ENCODE results near the gene XKR7.

XKR7 gene

DNA sequence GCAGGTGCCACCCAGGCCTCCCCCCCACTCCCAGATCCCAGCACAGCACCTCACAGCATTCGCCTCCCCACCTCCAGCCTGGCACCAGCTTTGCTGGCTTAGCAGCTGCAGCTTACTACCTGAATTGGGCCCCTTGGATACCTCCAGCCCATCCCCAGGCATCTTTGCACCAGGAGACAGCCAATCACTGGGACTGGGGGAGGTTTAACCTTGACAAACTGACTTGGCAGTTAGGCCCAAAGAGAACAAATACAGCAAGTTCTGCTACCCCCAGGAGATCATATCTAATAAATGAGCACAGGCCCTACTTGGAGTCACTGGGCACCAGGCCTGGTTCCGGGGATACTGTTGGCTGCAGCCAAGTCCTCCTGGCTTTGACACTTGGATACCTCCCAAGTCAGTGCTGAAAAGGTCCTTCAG is 24.9 kb upstream of the XKR7 start:
- no peak for DNase-seq (ENCODE audit: low read depth in 3 of 3, low spot score in 1 of 3)

DNA sequence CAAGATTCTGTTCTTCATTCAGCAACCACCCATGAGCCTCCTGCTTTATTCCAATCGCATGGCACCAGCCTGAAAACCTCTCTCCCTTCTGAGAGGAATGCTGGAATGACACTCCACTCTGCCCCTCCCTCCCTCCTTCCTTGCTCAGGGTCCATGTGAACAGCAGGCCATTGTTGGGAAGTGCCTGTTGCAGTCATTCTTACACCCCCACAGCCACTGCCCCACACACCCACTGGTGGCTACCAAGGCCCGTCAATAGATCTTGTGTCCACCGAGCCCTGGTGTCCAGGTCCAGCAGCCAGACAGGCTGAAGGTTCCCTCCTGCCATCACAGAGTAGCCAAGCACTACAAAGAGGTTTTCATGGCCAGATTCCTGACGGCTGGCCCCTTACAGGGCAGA is 22.6 kb upstream of the XKR7 start:
- no peak for DNase-seq (ENCODE audit: low read depth in 3 of 3, low spot score in 1 of 3)

DNA sequence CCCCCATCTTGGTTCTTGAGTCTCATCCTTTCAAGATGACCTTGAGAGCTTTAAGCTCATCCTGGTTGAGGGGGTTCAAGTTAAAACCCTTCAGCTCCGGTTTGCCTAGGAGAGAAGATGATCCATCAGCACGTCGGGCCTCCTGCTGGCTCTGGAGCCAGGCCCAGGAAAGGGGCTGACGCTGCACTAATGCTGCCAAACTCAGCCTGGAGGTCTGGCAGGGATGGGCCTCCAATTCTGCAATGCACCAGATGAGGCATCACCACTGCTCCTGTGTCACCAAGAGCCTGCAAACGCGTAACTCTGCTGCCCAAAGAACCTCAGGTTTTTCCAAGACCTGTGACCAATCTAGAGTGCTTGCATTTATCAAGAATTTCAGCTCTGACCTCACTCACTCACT is 22.2 kb upstream of the XKR7 start:
- no peak for DNase-seq (ENCODE audit: low read depth in 3 of 3, low spot score in 1 of 3)

DNA sequence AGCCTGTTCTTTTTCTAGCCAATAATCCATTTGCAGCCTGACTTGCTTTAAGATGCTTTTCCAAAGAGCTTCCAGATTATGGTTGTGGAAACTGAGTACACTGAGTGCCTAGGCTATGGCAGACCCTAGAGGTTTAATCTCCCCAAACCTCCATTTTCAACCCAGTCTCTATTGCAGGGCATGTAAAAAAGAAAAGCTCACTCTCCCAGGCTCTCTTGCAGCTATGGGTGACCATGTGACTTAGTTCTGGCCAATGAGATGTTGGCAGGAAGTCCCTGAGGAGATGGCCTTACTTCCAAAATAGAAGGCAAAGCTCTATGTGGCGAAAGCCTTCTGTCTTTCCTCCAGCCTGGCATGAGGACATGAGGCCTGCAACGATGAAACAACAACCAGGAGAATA is 19.9 kb upstream of the XKR7 start:
- no peak for DNase-seq (ENCODE audit: low read depth in 3 of 3, low spot score in 1 of 3)

DNA sequence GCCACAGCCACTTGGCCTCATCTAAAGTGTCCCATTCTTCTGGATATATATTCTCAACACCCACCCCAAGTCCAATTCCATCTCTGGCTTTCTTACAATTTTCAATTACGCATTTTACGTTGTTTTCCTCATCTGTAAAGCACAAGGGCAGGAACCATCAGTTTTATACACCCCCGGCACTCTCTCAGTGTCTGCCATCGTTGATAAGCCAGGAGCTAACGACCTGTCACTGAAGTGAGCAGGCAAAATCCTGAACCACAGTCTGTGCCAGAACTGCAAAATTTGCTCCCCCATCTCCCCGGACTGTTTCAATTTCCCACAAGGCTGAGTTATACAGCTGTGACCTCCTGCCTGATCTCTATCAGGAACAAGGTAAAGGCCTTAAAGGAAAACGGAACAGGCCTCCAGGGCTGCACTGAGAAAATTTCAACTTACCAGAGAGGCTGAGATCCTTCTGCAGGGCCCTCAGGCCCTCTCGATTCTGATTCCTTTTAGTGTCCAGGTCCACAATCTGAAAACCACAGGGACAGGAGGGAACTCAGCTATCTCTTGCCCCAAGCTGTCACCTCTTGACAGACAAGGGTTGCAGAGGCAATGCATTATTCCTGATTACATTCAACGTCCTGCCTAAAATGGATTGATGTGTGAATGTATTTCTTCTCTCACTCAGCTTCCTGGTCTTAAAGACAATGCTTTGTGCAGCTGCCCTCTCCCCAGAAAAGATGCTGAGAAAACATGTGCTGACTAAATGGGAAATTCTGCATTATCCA is 17.9 kb upstream of the XKR7 start:
- no peak for DNase-seq (ENCODE audit: low read depth in 3 of 3, low spot score in 1 of 3)

DNA sequence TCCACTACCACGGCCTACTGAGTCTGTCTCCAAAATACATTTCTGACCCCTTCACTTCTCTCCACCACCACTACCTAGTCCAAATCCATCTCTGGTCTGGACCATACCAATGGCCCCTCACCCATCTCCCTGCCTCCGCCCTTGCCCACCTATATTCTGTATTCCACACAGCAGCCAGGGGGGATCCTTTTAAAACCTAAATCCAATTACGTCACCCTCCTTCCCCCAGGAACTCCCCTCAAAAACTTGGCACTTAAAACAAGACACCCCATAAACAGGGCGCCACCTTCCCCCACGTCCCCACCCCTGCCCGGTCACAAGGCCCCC is 16.8 kb upstream of the XKR7 start:
- no peak for DNase-seq (ENCODE audit: low read depth in 3 of 3, low spot score in 1 of 3)

DNA sequence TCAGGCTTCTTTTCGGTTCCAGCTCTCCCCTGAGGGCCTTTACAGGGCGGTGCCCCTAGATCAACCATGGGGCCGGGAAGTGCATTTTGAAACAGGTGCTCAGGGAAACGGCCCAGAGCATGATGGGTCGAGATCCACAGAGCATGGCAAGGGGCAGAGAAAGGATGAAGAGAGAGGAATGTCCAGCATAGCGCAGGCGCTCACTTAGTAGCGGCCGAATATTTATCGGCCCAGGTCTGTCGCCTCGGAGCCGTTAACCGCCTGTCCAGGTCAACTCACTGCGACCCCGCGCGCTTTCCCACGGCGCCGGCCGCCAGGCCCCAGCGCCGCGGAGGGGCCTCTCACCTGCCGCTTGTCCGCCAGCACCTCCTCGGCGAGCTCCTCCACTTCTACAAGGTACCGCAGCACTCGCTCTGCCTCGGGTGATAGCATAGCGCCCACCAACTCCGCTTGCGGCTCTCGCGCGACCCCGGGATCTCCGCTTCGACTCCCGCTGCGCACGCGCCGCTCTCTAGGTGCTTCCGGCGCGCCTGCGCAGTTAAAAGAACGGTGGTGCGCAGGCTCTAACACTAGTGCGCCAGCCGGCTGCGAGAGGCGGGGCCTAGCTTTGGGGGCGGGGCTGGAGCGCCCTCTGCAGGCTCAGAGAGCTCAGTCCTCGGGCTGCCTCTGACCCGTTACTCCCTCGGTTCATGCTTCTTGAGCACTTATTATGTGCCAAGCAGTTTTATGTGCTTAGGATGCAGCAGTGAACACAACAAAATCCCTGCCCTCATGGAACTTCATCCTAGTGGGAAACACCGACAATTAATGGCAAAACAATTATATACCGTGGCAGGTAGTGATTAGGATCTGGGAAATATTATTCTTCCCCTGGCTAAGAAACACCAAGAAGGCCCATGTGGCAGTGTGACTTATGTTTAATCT is 16.2 kb upstream of the XKR7 start, which contains the start of gene PDRG1:
PDRG1 (minus strand) TSS at position 517 of the 924 bp plus-strand sequence; CDS start at position 432, 85 bp downstream.
- DNase-seq (ENCODE audit: low read depth in 3 of 3, low spot score in 1 of 3) = peak; percentile 92 to 98 (median 94)

DNA sequence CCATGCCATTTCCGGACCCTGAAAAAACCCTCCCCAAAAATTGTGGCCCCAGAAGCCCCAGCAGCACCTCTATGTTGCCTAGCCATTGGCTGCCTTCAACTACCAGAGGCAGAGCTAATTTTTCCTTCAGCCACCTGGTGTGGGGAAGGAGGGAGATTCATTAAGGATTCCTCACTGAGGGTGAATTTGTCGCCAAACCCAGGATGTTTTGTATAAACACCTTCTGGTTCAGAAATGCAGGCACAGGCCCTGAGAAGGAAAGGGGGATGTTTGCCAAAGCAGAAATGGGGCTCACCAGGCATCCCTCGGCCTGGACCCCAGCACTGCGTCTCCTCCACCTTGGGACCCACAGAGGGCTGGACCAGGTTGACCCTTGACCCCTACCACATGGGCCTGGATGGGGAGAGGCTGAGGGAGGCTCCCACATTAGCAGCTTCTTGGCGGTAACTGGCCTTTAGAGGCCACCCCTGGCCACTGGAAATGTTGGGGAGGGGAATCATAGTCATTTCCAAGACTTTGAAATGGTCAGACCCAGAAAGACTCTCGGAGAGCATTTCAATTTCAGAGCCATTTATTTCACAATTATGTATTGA is 14.3 kb upstream of the XKR7 start:
- no peak for DNase-seq (ENCODE audit: low read depth in 3 of 3, low spot score in 1 of 3)

DNA sequence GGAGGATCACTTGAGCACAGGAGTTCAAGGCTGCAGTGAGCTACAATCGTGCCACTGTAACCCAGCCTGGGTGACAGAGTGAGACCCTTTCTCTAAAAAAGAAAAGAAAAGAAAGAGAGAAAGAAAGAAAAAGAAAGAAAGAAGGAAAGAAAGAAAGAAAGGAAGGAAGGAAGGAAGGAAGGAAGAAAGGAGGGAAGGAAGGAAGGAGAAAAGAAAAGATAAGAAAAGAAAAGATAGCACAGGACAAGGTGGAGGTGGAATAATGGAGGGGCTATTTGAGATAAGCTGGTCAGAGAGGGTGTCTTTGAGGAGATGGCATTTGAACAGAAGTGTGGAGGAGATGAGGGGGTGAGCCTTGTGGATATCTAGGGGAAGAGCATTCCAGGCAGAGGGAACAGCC is 13.5 kb upstream of the XKR7 start:
- no peak for DNase-seq (ENCODE audit: low read depth in 3 of 3, low spot score in 1 of 3)

DNA sequence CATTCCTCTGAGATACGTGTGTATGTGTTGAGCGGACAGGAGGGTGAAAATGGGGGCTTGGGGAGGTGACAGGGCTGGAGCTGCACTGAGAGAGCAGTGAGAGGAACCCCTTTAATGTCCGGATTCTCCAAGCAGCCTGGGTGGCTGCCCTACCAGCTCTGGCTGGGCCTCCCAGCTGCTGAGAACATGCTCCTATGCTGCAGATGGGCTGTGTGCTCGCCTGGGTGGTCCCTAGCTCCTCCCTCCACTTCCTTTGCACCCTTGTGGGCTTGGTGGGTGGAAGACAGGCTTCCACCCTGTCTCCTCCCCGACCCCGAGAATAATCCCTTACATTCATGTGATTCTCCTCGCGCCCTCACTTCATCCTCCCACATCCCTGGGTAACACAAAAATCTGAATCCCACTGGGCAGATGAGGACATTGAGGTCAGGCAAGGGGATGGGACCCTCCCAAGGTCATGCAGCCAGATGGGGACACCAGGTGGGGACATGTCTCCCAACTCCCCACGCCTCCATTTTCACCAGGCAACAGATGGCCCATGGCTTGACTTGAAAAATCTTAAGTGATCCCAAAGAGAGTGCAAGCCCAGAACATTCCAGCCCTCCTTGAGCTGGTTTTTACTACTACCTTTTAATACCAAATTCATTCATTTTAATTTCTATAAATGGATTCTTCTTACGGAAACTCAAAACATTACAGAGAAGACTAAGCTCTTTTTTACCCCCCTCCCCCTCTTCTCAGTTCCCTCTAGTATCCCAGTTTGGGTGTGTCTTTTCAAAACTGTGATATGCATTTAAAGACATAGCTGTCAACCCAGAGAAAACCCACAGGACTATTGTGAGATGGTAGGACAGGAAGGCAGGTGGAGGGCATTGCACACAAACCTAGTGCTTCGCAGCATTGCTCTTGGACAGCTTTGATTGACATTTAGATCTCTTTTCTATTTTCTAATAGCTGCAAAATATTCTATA is 11.1 kb upstream of the XKR7 start:
- DNase-seq (ENCODE audit: low read depth in 3 of 3, low spot score in 1 of 3) = no peak

DNA sequence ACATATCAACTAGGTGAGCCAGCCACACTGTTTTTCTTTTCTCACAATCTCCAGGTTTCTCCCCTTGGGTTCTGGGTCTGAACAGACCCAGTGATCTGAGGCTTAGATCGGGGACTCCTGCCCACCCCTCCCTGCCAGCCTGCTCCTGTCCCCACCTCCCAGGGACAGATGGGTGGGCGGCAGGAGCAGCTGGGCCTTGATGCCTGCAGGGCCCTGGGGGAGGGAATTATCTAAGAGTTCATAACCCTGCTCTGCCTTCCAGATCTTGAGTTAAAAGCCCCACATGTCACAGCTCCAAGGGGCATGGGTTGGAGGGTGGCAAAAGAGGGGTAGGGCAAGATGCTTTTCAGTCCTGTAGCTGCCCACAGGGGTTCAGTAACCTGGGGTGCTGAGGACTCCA is 5.2 kb upstream of the XKR7 start:
- DNase-seq (ENCODE audit: low read depth in 3 of 3, low spot score in 1 of 3) = no peak

DNA sequence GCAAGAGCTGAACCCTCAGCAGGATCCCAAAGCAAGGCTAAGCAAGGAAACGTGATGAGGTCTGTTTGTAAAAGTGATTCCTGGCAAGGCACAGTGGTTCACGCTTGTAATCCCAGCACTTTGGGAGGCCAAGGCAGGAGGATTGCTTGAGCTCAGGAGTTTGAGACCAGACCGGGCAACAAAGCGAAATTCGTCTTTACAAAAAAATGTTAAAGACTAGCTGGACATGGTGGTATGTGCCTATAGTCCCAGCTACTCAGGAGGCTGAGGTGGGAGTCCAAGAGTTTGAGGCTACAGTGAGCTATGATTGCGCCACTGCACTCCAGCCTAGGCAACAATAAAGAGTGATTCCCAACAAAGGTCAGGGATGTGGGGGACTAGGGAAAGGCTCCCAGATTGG is 4.1 kb upstream of the XKR7 start:
- DNase-seq (ENCODE audit: low read depth in 3 of 3, low spot score in 1 of 3) = no peak

DNA sequence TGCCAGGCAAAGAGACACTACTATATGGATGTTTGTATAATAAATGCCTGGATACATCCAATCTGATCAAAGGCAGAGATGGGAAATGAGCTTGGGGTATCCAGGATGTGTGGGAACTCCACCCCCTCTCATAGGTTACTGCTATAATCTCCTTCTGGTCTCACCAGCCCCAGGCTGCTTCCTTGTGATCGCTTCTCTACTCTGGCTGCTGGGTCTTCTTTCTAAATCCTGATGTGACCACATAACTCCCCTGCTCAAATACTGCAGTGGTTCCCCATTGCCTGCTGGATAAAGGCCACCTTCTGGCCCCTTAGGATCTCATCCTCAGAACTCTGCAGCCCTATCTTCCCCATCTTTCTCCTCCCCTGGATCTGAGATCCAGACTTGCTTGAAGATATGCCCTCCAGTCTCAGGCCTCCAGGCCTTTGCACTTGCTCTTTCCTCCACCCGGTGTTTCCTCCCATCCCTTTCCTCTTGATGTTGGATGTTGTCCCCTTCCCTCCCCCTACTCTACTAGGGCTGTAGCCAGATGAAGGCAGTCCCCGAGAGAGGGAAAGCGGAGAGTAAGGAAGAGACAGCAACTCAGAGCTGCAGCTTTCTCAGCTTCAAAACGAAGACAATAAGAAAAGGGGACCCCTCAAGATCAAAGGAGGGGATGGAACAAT is 828 bp upstream of the XKR7 start:
- no peak for DNase-seq (ENCODE audit: low read depth in 3 of 3, low spot score in 1 of 3)

DNA sequence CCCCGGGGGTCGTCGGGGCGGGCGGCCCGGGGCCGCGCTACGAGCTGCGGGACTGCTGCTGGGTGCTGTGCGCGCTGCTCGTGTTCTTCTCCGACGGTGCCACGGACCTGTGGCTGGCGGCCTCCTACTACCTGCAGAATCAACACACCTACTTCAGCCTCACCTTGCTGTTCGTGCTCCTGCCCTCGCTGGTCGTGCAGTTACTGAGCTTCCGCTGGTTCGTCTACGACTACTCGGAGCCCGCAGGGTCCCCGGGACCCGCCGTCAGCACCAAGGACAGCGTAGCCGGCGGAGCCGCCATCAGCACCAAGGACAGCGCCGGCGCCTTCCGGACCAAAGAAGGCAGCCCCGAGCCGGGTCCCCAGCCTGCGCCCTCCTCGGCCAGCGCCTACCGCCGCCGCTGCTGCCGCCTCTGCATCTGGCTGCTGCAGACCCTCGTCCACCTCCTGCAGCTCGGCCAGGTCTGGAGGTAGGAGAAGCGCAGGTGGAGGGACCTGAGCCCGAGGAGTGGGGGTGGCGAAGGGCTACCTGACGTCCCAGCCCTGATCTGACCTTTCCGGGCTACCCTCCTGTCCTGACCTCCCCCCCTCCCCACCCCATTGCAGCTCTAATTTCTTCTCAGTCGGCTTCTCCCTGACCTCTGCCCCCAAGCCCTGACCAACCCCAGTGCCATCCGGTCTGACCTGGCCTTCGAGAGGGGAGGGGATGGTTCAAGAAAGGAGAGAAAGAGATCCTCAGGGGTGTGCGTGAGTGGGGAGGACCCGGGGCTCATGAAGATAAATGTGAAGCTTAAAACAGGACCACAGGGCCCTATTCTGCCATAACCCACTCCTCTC is 558 bp downstream of the XKR7 start:
- peak; percentile 30 to 81 (median 60) for DNase-seq (ENCODE audit: low read depth in 3 of 3, low spot score in 1 of 3)

DNA sequence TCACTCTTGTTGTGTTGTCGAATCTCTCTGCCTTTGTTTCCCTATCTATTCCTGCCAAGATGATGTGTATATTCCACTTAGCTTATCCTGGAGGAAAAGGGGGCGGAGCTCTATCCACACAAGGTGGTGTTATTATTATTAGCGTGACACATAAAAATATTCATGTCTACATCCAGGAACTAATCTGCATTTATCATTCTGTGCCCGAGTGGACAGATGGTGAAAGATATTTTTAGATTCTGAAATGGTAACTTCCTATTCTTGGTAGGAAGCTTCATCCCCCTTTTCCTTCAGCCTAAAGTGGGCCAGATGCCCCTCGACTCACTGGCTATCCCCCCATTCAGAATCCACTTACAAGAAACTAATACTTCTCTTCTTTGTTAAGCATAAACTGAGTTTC is 2.0 kb downstream of the XKR7 start:
- DNase-seq (ENCODE audit: low read depth in 3 of 3, low spot score in 1 of 3) = no peak

DNA sequence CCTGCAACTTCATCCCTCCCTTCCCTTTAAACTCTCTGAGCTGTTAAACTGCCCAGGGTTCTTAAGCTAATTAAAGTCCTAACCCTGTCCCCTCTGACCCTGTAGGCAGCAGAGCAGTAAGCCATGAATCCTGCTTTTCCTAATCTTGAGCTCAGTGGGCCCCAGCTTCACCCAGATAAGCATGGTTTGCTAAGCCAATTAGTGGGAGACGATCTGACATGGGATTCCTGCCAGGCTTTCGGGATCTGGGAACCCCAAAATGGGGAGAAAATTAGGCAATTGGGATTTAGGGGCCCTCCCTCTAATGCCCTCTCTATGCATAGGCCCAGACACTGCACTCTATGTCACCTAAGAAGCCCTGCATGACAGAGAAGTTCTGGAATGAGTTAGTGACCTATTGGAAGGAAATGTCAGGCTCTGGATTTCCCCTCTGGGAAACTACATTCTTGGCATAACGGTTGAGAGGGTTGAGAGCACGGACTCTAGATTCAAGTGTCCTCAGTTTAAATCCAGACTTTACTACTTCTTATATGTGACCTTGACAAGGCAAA is 4.6 kb downstream of the XKR7 start:
- DNase-seq (ENCODE audit: low read depth in 3 of 3, low spot score in 1 of 3) = no peak

DNA sequence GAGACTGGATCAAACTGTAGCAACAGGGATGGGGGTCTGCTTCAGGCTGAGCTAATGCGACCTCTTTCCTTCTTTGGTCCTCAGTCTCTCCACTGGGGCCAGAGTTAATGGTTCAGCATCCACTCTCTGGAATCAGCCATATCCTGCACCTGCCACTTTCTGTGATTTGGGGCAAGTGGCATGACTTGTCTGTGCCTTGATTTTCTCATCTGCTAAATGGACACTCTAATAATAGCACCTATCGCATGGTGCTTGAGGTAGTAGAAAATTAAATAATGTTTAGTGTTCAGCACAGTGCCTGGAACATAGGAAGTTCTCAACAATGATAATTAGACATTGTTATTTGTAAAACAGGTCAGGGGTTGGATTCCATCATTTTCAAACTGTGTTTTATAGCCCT is 6.3 kb downstream of the XKR7 start:
- DNase-seq (ENCODE audit: low read depth in 3 of 3, low spot score in 1 of 3) = no peak

DNA sequence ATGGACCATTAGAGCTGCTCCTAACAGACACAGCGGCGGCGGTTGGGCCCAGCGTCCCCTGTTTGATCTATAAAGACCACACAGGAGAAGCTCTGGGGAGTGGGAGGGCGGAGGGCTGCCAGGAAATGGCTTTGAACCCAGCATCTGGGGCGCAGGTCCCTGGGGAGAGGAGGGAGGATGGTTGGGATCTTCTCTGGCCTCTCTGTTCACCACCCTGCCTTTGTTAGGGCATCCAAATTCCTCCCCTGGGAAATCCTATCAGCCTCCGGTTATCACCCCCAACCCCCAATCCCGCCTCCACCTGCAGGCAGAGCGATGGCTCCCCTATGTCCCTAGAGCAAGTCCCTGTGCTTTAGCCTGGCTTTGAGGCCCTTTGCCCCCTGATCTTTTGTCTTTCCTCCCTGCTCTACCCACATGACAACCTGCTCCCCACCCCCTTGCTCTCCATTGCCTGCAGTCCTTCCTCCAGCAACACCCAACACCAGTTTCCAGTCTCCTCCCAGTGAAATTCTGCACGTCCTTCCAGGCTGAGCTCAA is 7.1 kb downstream of the XKR7 start:
- no peak for DNase-seq (ENCODE audit: low read depth in 3 of 3, low spot score in 1 of 3)

DNA sequence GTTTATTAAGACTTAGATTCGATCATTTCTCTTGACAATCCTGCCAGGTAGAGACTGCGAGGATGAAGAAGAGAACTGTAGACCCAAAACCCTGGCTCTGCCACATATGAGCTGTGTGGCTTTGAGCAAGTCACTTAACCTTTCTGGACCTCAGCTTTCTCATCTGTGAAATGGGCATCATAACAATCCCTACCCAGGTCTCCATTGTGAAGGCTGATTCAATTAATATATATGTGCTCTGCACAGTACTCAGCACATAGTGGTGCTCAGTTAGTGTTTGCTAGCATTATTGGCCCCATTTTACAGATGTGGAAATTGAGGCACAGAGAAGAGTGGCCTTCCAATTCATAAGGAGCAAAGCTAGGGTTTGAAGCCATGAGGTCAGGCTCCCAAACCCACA is 7.9 kb downstream of the XKR7 start:
- no peak for DNase-seq (ENCODE audit: low read depth in 3 of 3, low spot score in 1 of 3)

Measured in stimulated activated CD4-positive, alpha-beta T cell treated with anti-CD3 and anti-CD28 coated beads, TNF-alpha, amount 100 ng/mL, for 1 hour (primary cell).